Heart left ventricle (tissue), 16 donors: Measurements from ENCODE around the gene LYPD6B. TPM values are rescaled to one million over a fixed set of nuclear protein-coding genes. Genes with fewer than 3 reads are reported as not detected.

ENCODE experiments used
- ATAC-seq, 4 donors: fragments of 200-7000 bp; cut with Tn5 transposase; one replicate each; pipeline ENCODE4 v1.9.1; 2020 to 2022; ENCODE audit warnings: moderate library complexity in 4 of 4, mild to moderate bottlenecking in 3 of 4, moderate number of reproducible peaks in 1 of 4
- DNase-seq, 5 donors: peaks; one replicate each; pipeline ENCODE4 v3.0.0-alpha.2; 2020
- H3K27ac ChIP-seq, 12 donors: fragments of 200-600 bp; sonication (generic) in 4 of 12; one replicate each; pipeline versions ENCODE4 v1.5.0 to v1.8.0; 2016 to 2022; ENCODE audit warnings: mild to moderate bottlenecking in 2 of 12
- H3K27me3 ChIP-seq, 9 donors: fragments of 200-600 bp; sonication (generic) in 2 of 9; one replicate each; pipeline versions ENCODE4 v1.5.1 to v1.8.0; 2016 to 2022; ENCODE audit warnings: mild to moderate bottlenecking in 3 of 9
- H3K36me3 ChIP-seq, 9 donors: fragments of 200-600 bp; sonication (generic) in 2 of 9; one replicate each; pipeline versions ENCODE4 v1.5.0 to v1.8.0; 2018 to 2022; ENCODE audit warnings: mild to moderate bottlenecking in 2 of 9
- H3K4me1 ChIP-seq, 12 donors: fragments of 200-600 bp; sonication (generic) in 4 of 12; one replicate each; pipeline versions ENCODE4 v1.5.0 to v1.8.0; 2016 to 2022; ENCODE audit warnings: mild to moderate bottlenecking in 3 of 12
- H3K4me3 ChIP-seq, 12 donors: fragments of 200-600 bp; sonication (generic) in 4 of 12; one replicate each; pipeline versions ENCODE4 v1.5.0 to v1.8.0; 2017 to 2022; ENCODE audit warnings: mild to moderate bottlenecking in 9 of 12, moderate library complexity in 4 of 12
- H3K9me3 ChIP-seq, 12 donors: fragments of 200-600 bp; sonication (generic) in 4 of 12; one replicate each; pipeline versions ENCODE4 v1.5.0 to v1.8.0; 2016 to 2022; ENCODE audit warnings: mild to moderate bottlenecking in 1 of 12
- POLR2A ChIP-seq, 2 donors: fragments of 450-650 bp; IDR thresholded peaks; one replicate each; pipeline ENCODE4 v1.6.1; 2017; ENCODE audit warnings: antibody characterized with exemption in 2 of 2, mild to moderate bottlenecking in 2 of 2, moderate library complexity in 2 of 2
- WGBS, 4 donors: extraction: QIAGEN DNeasy Blood & Tissue Kit in 2 of 4; methylation state at CpG; one replicate each; pipeline versions ENCODE4 v1.1.5 to v1.1.7; 2013 to 2018; 5-methylcytosine and 5-hydroxymethylcytosine counted together
- intact Hi-C, 10 donors: fragments of 100-400 bp; cut with DNase I; formaldehyde crosslinking; loops; one replicate each; pipeline versions ENCODE4 v1.11.1 to v1.14.2; 2022
- polyA plus RNA-seq, 2 donors: library from polyadenylated mRNA; stranded (reverse); fragments of 200-250 nt; gene quantifications; one replicate each; pipeline ENCODE4 v1.2.3, GENCODE V29; 2013
- total RNA-seq, 9 donors: library from RNA; depleted of rRNA in 2 of 9; stranded (reverse); fragments of >200 nt in 2 of 9; fragmentation: NEBNext Ultra II Directional in 3 of 9; extraction: Animal tissue kit (Norgen Biotek cat#: 25700) in 3 of 9; gene quantifications; one replicate each; pipeline versions ENCODE4 v1.1.0 to v1.2.4, GENCODE V29; 2016 to 2023
- TF ChIP-seq, protein P1 (sequence below), 12 donors: fragments of 200-600 bp; sonication (generic) in 4 of 12; IDR thresholded peaks; one replicate each; pipeline versions ENCODE4 v1.5.0 to v1.8.0; 2018 to 2022; ENCODE audit warnings: antibody characterized with exemption in 12 of 12, mild to moderate bottlenecking in 5 of 12
- donor health status: ischemic (EF 13 %, LVEDD 7.1; RV severe dilation, severe dysfunction).
- donor health status: healthy with polysubstance abuse.
- donor health status: DM: no; HTN: yes; CAD: no.
- donor health status: DM: no; HTN: no; CAD: no.
- donor health status: ischemic (EF 25% LVEDD 6.9; RV normal size, moderate dysfunction).
- donor health status: ischemic (EF 25% LVEDD 5.7; RV mildly dilated, moderate dysfunction).
- donor health status: healthy.
- donor health status: DM: yes; HTN: yes; CAD: no.
- donor health status: ischemic (EF 35%, LVEDD 5.7; RV mildly dilated, moderate dysfunction).
- donor health status: nonischemic (EF 11% LVEDD 7.7; RV severe dilation, severe dysfunction).
- donor health status: DM: yes; HTN: yes; CAD: no.
- donor health status: PGD.
- donor health status: ischemic (EF 29% LVEDD 5.4; RV normal size, mild dysfunction).
- donor health status: nonischemic (EF 23%, LVEDD 6.1; RV moderate dilation, normal function).

Gene LYPD6B
- total and polyA plus RNA-seq, 11 donors = not detected

DNA sequence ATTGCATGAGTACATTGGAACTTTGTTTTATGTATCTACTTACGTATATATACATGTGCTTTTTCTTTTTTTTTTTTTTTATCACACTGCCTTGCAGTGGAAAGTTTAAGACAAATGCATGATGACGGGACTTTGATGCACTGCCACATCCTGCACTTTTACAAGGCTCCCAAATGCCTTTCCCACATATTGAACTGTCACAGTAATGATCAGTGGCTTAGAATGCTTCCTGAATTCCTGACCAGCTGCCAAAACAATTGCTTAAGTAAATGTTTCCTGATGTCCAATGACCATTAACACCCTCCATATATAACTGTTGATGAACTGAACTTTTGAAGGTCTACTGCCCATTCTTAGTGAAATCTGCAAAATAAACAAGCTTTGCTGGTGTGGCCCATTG lies 60.2 kb downstream of the LYPD6B start:
- Histone ChIP-seq H3K4me1 (no peaks in the 10 kb centered on the region), H3K9me3 (no peaks in the 10 kb centered on the region), H3K27ac (no peak overlapping the region), H3K4me3 (no peak overlapping the region), H3K27me3 (peaks cover 0 to 3% (median 0%) of the 10 kb centered on the region in 9 donors), H3K36me3 (no peaks in the 10 kb centered on the region)
- TF ChIP-seq, protein P1, sequence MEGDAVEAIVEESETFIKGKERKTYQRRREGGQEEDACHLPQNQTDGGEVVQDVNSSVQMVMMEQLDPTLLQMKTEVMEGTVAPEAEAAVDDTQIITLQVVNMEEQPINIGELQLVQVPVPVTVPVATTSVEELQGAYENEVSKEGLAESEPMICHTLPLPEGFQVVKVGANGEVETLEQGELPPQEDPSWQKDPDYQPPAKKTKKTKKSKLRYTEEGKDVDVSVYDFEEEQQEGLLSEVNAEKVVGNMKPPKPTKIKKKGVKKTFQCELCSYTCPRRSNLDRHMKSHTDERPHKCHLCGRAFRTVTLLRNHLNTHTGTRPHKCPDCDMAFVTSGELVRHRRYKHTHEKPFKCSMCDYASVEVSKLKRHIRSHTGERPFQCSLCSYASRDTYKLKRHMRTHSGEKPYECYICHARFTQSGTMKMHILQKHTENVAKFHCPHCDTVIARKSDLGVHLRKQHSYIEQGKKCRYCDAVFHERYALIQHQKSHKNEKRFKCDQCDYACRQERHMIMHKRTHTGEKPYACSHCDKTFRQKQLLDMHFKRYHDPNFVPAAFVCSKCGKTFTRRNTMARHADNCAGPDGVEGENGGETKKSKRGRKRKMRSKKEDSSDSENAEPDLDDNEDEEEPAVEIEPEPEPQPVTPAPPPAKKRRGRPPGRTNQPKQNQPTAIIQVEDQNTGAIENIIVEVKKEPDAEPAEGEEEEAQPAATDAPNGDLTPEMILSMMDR (IDR thresholded peaks at IDR 0.05) = no peak
- no peak for TF ChIP-seq POLR2A (IDR thresholded peaks at IDR 0.05)
- WGBS, 4 donors = 51 to 69% (median 68%) methylated on average over 2 of the region's 2 CpGs
- DNase-seq = no peak
- intact Hi-C loops = no loop called here
- no peak for ATAC-seq

DNA sequence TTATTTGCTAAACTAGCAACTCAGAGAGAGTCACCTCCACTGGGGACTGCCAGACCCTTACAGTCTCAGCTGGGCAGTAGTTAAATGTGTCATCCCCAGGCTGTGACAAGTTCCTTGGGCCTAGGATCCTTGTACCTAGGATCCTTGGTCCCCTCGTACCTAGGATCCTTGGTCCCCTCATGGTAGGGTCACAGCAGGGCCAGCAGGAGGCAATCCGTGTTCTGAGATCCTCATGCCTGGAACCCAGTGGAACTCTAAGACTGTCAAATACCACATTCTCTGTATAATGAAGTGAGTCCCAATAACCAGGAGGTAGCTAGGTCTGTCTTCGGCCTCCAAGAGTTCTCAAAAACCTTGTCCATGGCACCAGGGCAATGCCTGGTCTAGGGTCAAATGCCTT lies 60.8 kb downstream of the LYPD6B start:
- DNase-seq (no peak), ATAC-seq (no peak)
- 67 to 86% (median 81%) methylated on average over 3 of the region's 3 CpGs for WGBS, 4 donors
- no peak for TF ChIP-seq POLR2A (IDR thresholded peaks at IDR 0.05)
- TF ChIP-seq, protein P1 (IDR thresholded peaks at IDR 0.05) = no peak
- Histone ChIP-seq H3K4me3 (no peak overlapping the region), H3K27me3 (peaks cover 0 to 3% (median 0%) of the 10 kb centered on the region in 9 donors), H3K4me1 (no peaks in the 10 kb centered on the region), H3K27ac (no peak overlapping the region), H3K9me3 (no peaks in the 10 kb centered on the region), H3K36me3 (no peaks in the 10 kb centered on the region)
- intact Hi-C loops = no loop called here

DNA sequence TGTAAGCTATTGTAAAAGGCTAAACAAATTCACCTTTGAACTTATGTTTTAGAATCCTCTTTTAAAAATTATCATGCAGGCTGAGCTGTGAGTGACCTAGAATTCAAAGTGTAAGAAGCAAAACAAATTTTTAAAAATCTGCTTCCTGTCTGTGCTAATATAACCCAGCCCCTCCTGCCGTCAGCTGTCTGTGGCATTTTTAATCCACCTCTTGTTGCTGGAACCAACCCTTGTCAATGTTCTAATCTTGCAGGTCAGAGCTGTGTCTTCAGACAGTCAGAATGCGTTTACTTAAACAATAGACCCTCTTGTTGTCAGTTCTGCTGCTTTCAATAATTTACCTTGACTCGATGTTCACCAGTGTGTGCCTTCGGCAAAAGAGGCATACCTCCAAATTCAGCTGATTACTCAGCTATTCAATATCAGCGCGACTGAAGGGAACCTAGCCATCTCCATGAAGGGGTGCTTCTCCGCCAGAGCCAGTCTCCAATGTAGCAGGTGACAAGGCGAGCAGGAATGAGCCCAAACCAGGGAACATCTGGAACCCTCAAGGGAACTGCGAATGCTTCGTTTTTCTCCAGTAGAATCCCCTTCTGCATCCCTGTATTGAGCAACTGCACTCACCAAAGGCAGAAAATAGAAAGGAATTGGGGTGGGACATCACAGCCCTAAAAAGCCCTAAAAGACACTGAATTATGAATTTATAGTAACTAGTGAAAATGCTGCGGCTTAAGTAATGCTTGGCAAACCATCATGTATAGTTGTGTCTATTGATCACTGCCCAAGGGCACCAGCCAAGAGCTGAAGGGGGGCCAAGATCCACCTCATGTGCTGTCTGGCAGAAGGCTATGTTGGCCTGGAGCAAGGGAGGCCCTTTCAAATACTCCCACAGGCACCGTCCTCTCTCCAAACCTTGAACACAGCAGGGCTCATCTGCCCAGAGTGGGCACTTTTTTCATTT lies 62.5 kb downstream of the LYPD6B start:
- no peak for DNase-seq
- 82 to 86% (median 83%) methylated on average over 12 of the region's 12 CpGs for WGBS, 4 donors
- no peak for ATAC-seq
- no peak overlapping the region for H3K27ac ChIP-seq
- H3K4me1 ChIP-seq = no peaks in the 10 kb centered on the region
- no peak overlapping the region for H3K4me3 ChIP-seq
- TF ChIP-seq POLR2A (IDR thresholded peaks at IDR 0.05) = no peak
- TF ChIP-seq, protein P1 (IDR thresholded peaks at IDR 0.05) = no peak
- intact Hi-C loops = no loop called here
- no peaks in the 10 kb centered on the region for H3K36me3 ChIP-seq
- no peaks in the 10 kb centered on the region for H3K27me3 ChIP-seq
- peaks cover 0 to 6% (median 0%) of the 10 kb centered on the region in 12 donors for H3K9me3 ChIP-seq

DNA sequence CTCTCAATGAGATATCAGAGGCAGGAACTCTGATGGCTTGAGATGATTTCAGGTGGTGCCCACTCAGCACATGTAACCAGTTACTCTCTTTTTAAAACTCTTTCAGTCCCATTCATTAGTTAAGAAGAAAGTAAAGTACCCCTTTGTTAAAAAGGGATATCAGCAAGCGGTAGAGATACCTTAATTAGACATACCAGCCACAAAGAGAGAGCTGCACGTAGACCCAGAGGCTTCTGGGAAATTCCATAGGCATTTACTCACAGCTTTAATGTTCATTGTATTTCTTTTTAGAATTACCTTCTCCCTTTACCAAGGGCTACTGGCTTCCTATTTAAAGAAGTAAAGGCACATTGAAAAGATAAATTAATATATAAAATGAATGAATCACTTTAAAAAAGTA lies 63.3 kb downstream of the LYPD6B start:
- DNase-seq = no peak
- Histone ChIP-seq H3K36me3 (no peaks in the 10 kb centered on the region), H3K27ac (no peak overlapping the region), H3K9me3 (peaks cover 0 to 9% (median 0%) of the 10 kb centered on the region in 12 donors), H3K4me1 (no peaks in the 10 kb centered on the region), H3K27me3 (no peaks in the 10 kb centered on the region), H3K4me3 (no peak overlapping the region)
- TF ChIP-seq, protein P1 (IDR thresholded peaks at IDR 0.05) = no peak
- TF ChIP-seq POLR2A (IDR thresholded peaks at IDR 0.05) = no peak
- WGBS, 4 donors = 60 to 69% (median 64%) methylated on average over 2 of the region's 2 CpGs
- ATAC-seq = no peak
- intact Hi-C loops = no loop called here
